ENCODE results near the gene RNF10. TPM values are rescaled to one million over a fixed set of nuclear protein-coding genes. Genes with fewer than 3 reads are reported as not detected.

Gene RNF10
- total and polyA plus RNA-seq, 2 of the 4 experiments (the other 2 are of a cell fraction) = 44.4 to 95.0 TPM

- Histone ChIP-seq H4K91ac (ENCODE audit: insufficient read depth, low read depth, low read length) (no peak overlapping the region), H2BK5ac (ENCODE audit: low read depth, low read length, poor library complexity, severe bottlenecking) (no peak overlapping the region), H3K27me3 (ENCODE audit: control insufficient read depth, insufficient read depth, low read length) (no peaks in the 10 kb centered on the region), H4K8ac (ENCODE audit: low read depth in 2 of 2, low read length in 2 of 2) (no peak overlapping the region), H3K4ac (ENCODE audit: low read depth, low read length) (no peak overlapping the region), H2BK15ac (ENCODE audit: low read depth, low read length) (no peak overlapping the region), H3K18ac (ENCODE audit: low read depth, low read length) (no peak overlapping the region), H4K5ac (ENCODE audit: low read depth, low read length) (no peak overlapping the region), H2BK120ac (ENCODE audit: low read depth, low read length) (no peak overlapping the region), H3K56ac (ENCODE audit: extremely low read depth, insufficient read depth, low read length) (no peak overlapping the region), H3K14ac (replicated peaks; ENCODE audit: low read depth, low read length) (no peak overlapping the region), H3K4me2 (ENCODE audit: low read depth, low read length) (no peak overlapping the region), H3K36me3 (ENCODE audit: control insufficient read depth, insufficient read depth, low read length) (peaks cover 68% of the 10 kb centered on the region), H2AK9ac (replicated peaks; ENCODE audit: low read depth, low read length, poor library complexity) (no peak overlapping the region), H3K79me1 (ENCODE audit: low read depth in 1 of 2, low read length in 2 of 2) (peaks cover 14 to 23% of the 10 kb centered on the region in 2 experiments; a peak in 3 of 4 replicates), H4K20me1 (ENCODE audit: insufficient read depth, low read length) (no peaks in the 10 kb centered on the region; the same call in none of the 2 replicates), H3K23ac (ENCODE audit: low read depth, low read length) (no peak overlapping the region), H3K4me3 (ENCODE audit: insufficient read depth, low read depth, low read length) (no peak overlapping the region), H3K9ac (ENCODE audit: low read depth, low read length) (no peak overlapping the region), H2AK5ac (ENCODE audit: low read depth, low read length) (no peak overlapping the region), H3K9me1 (ENCODE audit: insufficient read depth, low read length) (no peaks in the 10 kb centered on the region), H2AFZ (replicated peaks; ENCODE audit: low read length, poor library complexity) (no peak overlapping the region), H3K27ac (ENCODE audit: insufficient read depth, low read length) (no peak overlapping the region), H3K4me1 (ENCODE audit: control insufficient read depth, insufficient read depth, low read length) (no peaks in the 10 kb centered on the region), H2BK20ac (ENCODE audit: low read depth, low read length) (no peak overlapping the region), H3K9me3 (ENCODE audit: control insufficient read depth, insufficient read depth, low read length) (no peaks in the 10 kb centered on the region)
- dilution Hi-C loops (cut with HindIII; ENCODE audit: low sequenced_read_pairs, unreplicated experiment) (no loop called here), in situ Hi-C loops (cut with MboI; ENCODE audit: low sequenced_read_pairs) (no loop called here), intact Hi-C loops (cut with micrococcal nuclease) (no loop called here)
- DNase-seq = peak; percentile 73
- no peak for TF ChIP-seq CHD1 (IDR thresholded peaks at IDR 0.05; ENCODE audit: low read depth, low read length)
- CTCF ChIA-PET = interaction anchor here (0.6 kb wide), 3 partner anchors 35 to 401 kb away, joined by 3 to 6 read pairs (median 4); no protein-coding TSS in a partner anchor
- no TSS peak for BruUV-seq (replicated peaks)
- peak; percentile 61 for ATAC-seq (ENCODE audit: low read depth)
- POLR2A ChIA-PET (ENCODE audit: unreplicated experiment) = no interaction called here
- WGBS, 2 experiments (ENCODE audit: extremely low coverage in 2 of 2, insufficient read length in 1 of 2) = 86% methylated on average over 2 of the region's 5 CpGs; no CpG with 5 or more reads in 1 of the 2 experiments
Measured at GRCh38 chr12:120571299-120571698, 37.1 kb downstream of the RNF10 start.

Data from IMR-90 (cell line).